GM23338 (cell line): ENCODE measurements around the gene EFCAB8. TPM values are rescaled to one million over a fixed set of nuclear protein-coding genes. Genes with fewer than 3 reads are reported as not detected.

ENCODE experiments used
- ATAC-seq: fragments of 200-7000 bp; cut with Tn5 transposase; 3 replicates; pipeline ENCODE4 v1.9.1; 2020
- DNase-seq: peaks from one replicate; pipeline ENCODE4 v3.0.0-alpha.2; 2015; ENCODE audit warnings: low spot score
- H2AFZ ChIP-seq: fragments of 200-600 bp; sonication (generic); 2 replicates; pipeline ENCODE4 v1.8.0; 2016; ENCODE audit warnings: antibody characterized with exemption, mild to moderate bottlenecking, moderate library complexity
- H3F3A ChIP-seq: fragments of 200-600 bp; sonication (generic); replicated peaks from 2 replicates; pipeline ENCODE4 v1.8.0; 2017; ENCODE audit warnings: antibody characterized with exemption, mixed run types, low read depth
- H3K27ac ChIP-seq: fragments of 200-600 bp; sonication (generic); 2 replicates; pipeline ENCODE4 v1.6.1; 2016; ENCODE audit warnings: low read depth
- H3K27me3 ChIP-seq: fragments of 200-600 bp; sonication (generic); 2 replicates; pipeline ENCODE4 v1.8.0; 2016; ENCODE audit warnings: mild to moderate bottlenecking, mixed run types, moderate library complexity; ENCODE audit not compliant: insufficient read depth
- H3K36me3 ChIP-seq: fragments of 200-600 bp; sonication (generic); 2 replicates; pipeline ENCODE4 v1.8.0; 2016; ENCODE audit warnings: mild to moderate bottlenecking; ENCODE audit not compliant: insufficient read depth
- H3K4me1 ChIP-seq: fragments of 200-600 bp; sonication (generic); 2 replicates; pipeline ENCODE4 v1.8.0; 2016; ENCODE audit warnings: mild to moderate bottlenecking, moderate library complexity; ENCODE audit not compliant: insufficient read depth
- H3K4me2 ChIP-seq: fragments of 200-600 bp; sonication (generic); 2 replicates; pipeline ENCODE4 v1.7.1; 2017; ENCODE audit warnings: mixed run types
- H3K4me3 ChIP-seq: fragments of 200-600 bp; sonication (generic); 2 replicates; pipeline ENCODE4 v1.6.1; 2016; ENCODE audit warnings: mixed run types
- H3K79me2 ChIP-seq: fragments of 200-600 bp; sonication (generic); replicated peaks from 2 replicates; pipeline ENCODE4 v1.8.0; 2017; ENCODE audit warnings: mild to moderate bottlenecking; ENCODE audit not compliant: insufficient read depth
- H3K9me2 ChIP-seq: fragments of 200-600 bp; sonication (generic); 2 replicates; pipeline ENCODE4 v1.8.0; 2017; ENCODE audit not compliant: insufficient read depth
- H4K20me1 ChIP-seq: fragments of 200-600 bp; sonication (generic); replicated peaks from 2 replicates; pipeline ENCODE4 v1.8.0; 2017; ENCODE audit warnings: mild to moderate bottlenecking; ENCODE audit not compliant: insufficient read depth
- H3K27ac Mint-ChIP-seq: 2 replicates; pipeline ENCODE4 v1.8.0; 2020; ENCODE audit warnings: inconsistent platforms, mild to moderate bottlenecking, moderate library complexity, mixed read lengths
- H3K27me3 Mint-ChIP-seq: 3 replicates; pipeline ENCODE4 v1.8.0; 2022; ENCODE audit warnings: low read depth, mild to moderate bottlenecking, moderate library complexity, mixed read lengths, inconsistent platforms; ENCODE audit not compliant: insufficient read depth, poor library complexity
- H3K36me3 Mint-ChIP-seq: 3 replicates; pipeline ENCODE4 v1.8.0; 2021; ENCODE audit warnings: low read depth, mild to moderate bottlenecking, inconsistent platforms, moderate library complexity, mixed read lengths
- H3K4me1 Mint-ChIP-seq: 3 replicates; pipeline ENCODE4 v1.8.0; 2020; ENCODE audit warnings: mild to moderate bottlenecking, inconsistent platforms, mixed read lengths
- H3K4me3 Mint-ChIP-seq: 3 replicates; pipeline ENCODE4 v1.8.0; 2021; ENCODE audit warnings: moderate library complexity, mild to moderate bottlenecking, inconsistent platforms, mixed read lengths
- H3K9me3 Mint-ChIP-seq: 3 replicates; pipeline ENCODE4 v1.8.0; 2020; ENCODE audit warnings: moderate library complexity, mild to moderate bottlenecking, inconsistent platforms, mixed read lengths
- CREB1 ChIP-seq: fragments of 250-450 bp; sonication (Bioruptor Pico); IDR thresholded peaks from 2 replicates; pipeline ENCODE4 v1.5.0; 2020; ENCODE audit warnings: low read depth, mild to moderate bottlenecking, moderate library complexity
- EZH2 ChIP-seq: fragments of 200-600 bp; sonication (generic); IDR thresholded peaks from one replicate; pipeline ENCODE4 v1.8.0; 2017; ENCODE audit warnings: antibody characterized with exemption, mild to moderate bottlenecking, low read depth; ENCODE audit not compliant: unreplicated experiment
- EZH2phosphoT487 ChIP-seq: fragments of 200-600 bp; sonication (generic); IDR thresholded peaks from one replicate; pipeline ENCODE4 v1.8.1; 2018; ENCODE audit warnings: antibody characterized with exemption; ENCODE audit not compliant: unreplicated experiment
- JUNB ChIP-seq: IDR thresholded peaks from one replicate; pipeline ENCODE4 v1.6.1; 2016; ENCODE audit warnings: antibody characterized with exemption; ENCODE audit not compliant: unreplicated experiment
- NANOG ChIP-seq: IDR thresholded peaks from 2 replicates; pipeline ENCODE4 v1.6.1; 2016; ENCODE audit warnings: antibody characterized with exemption, borderline replicate concordance
- POLR2AphosphoS5 ChIP-seq: IDR thresholded peaks from 2 replicates; pipeline ENCODE4 v1.6.1; 2016; ENCODE audit warnings: antibody characterized with exemption, low read depth
- STAT1 ChIP-seq: IDR thresholded peaks from one replicate; pipeline ENCODE4 v1.6.1; 2016; ENCODE audit warnings: antibody characterized with exemption; ENCODE audit not compliant: unreplicated experiment
- ZNF114 ChIP-seq: fragments of 250-450 bp; sonication (Bioruptor Pico); IDR thresholded peaks from 2 replicates; pipeline ENCODE4 v1.5.0; 2020; ENCODE audit warnings: mild to moderate bottlenecking, moderate library complexity
- ZNF331 ChIP-seq: fragments of 250-450 bp; sonication (Bioruptor Pico); IDR thresholded peaks from 2 replicates; pipeline ENCODE4 v1.5.0; 2020; ENCODE audit warnings: low read depth, mild to moderate bottlenecking, moderate library complexity
- polyA plus RNA-seq: library from polyadenylated mRNA; unstranded; fragments of >200 nt; fragmentation: Nextera tagmentation; extraction: Ambion mirVana; gene quantifications from 2 replicates; pipeline ENCODE4 v1.2.1, GENCODE V29; 2016
- total RNA-seq: library from RNA; depleted of rRNA; stranded (reverse); fragments of >200 nt; shearing (Covaris generic); gene quantifications from 2 replicates; pipeline ENCODE4 v1.2.3, GENCODE V29; 2014
- TF ChIP-seq, protein P1 (sequence below), 2 experiments: fragments of 200-600 bp in 1 of 2; sonication (generic) in 1 of 2; conservative IDR thresholded peaks; 2 replicates each; pipeline versions ENCODE4 v1.5.1 to v1.6.1; 2016 to 2017; ENCODE audit warnings: antibody characterized with exemption in 2 of 2, low read depth in 2 of 2, mild to moderate bottlenecking in 2 of 2, moderate library complexity in 1 of 2
- TF ChIP-seq, protein P2 (sequence below): IDR thresholded peaks from 2 replicates; pipeline ENCODE4 v1.6.1; 2016; ENCODE audit warnings: antibody characterized with exemption
- TF ChIP-seq, protein P3 (sequence below): IDR thresholded peaks from one replicate; pipeline ENCODE4 v1.6.1; 2018; ENCODE audit warnings: antibody characterized with exemption; ENCODE audit not compliant: unreplicated experiment
- TF ChIP-seq, protein P4 (sequence below): fragments of 250-450 bp; sonication (Bioruptor Pico); IDR thresholded peaks from 2 replicates; pipeline ENCODE4 v1.5.0; 2020; ENCODE audit warnings: mild to moderate bottlenecking, moderate library complexity

The EFCAB8 gene
- total and polyA plus RNA-seq, 2 experiments from 2014 or later, result 0.35 TPM; not detected in 1

DNA sequence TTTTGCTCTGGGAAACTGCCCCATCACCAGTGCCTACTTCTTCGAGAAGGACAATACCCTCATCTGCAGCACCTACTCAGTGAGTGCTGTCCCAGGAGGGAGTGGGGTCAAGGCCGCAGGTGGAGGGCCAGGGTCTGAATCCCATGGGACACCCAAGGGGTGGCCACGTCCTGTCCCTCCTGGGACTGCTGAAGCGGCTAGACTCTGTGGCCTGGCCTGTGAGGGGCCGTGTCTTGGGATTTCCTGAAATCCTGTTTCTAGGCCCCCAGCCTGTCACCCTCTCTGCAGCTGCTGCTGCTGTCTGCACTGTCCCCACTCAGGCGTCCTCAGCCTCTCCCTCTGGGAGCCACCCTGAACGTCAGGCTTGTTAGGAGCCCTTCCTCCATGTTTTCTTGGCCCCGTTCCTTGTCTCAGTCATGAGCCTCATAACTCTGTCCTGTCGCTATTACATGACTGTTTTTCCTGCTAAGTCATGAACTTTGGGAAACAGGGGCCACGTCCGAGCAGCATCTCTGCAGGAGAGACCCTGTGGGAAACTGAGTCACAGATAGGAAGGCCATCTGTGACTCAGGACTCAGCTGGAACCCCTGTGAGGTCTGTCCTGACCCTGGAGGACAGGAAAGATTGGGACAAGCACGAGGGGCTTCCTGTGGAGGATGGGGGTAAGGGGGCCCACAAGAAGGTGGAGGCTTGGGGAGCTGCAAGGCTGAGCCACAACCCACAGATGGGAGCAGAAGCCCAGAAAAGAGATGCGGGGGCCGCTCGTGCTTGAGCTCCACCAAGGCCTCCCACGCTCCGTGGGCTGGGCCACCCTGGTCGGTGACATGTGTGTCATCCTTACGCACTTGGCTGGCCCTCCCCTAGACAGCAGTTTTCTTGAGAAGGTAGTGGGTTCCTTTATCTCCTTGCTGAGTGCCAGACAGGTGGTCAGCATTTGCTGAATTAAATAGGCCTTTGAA lies 49.9 kb downstream of the EFCAB8 start:
- Mint-ChIP-seq H3K36me3 (no peaks in the 10 kb centered on the region), H3K4me1 (no peaks in the 10 kb centered on the region), H3K27me3 (peaks cover 8% of the 10 kb centered on the region), H3K27ac (no peak overlapping the region), H3K9me3 (no peaks in the 10 kb centered on the region), H3K4me3 (no peak overlapping the region)
- ATAC-seq (no peak), DNase-seq (no peak)
- H3K4me1 ChIP-seq, result no peaks in the 10 kb centered on the region
- TF ChIP-seq, protein P1, sequence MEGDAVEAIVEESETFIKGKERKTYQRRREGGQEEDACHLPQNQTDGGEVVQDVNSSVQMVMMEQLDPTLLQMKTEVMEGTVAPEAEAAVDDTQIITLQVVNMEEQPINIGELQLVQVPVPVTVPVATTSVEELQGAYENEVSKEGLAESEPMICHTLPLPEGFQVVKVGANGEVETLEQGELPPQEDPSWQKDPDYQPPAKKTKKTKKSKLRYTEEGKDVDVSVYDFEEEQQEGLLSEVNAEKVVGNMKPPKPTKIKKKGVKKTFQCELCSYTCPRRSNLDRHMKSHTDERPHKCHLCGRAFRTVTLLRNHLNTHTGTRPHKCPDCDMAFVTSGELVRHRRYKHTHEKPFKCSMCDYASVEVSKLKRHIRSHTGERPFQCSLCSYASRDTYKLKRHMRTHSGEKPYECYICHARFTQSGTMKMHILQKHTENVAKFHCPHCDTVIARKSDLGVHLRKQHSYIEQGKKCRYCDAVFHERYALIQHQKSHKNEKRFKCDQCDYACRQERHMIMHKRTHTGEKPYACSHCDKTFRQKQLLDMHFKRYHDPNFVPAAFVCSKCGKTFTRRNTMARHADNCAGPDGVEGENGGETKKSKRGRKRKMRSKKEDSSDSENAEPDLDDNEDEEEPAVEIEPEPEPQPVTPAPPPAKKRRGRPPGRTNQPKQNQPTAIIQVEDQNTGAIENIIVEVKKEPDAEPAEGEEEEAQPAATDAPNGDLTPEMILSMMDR (conservative IDR thresholded peaks at IDR 0.05; ENCODE audit: low read depth in 2 of 2), result no peak
- TF ChIP-seq, protein P2, sequence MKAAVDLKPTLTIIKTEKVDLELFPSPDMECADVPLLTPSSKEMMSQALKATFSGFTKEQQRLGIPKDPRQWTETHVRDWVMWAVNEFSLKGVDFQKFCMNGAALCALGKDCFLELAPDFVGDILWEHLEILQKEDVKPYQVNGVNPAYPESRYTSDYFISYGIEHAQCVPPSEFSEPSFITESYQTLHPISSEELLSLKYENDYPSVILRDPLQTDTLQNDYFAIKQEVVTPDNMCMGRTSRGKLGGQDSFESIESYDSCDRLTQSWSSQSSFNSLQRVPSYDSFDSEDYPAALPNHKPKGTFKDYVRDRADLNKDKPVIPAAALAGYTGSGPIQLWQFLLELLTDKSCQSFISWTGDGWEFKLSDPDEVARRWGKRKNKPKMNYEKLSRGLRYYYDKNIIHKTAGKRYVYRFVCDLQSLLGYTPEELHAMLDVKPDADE, result no peak
- no peak for TF ChIP-seq ZNF331 (CRISPR knock-in tag)
- TF ChIP-seq STAT1, result no peak
- TF ChIP-seq, protein P3, sequence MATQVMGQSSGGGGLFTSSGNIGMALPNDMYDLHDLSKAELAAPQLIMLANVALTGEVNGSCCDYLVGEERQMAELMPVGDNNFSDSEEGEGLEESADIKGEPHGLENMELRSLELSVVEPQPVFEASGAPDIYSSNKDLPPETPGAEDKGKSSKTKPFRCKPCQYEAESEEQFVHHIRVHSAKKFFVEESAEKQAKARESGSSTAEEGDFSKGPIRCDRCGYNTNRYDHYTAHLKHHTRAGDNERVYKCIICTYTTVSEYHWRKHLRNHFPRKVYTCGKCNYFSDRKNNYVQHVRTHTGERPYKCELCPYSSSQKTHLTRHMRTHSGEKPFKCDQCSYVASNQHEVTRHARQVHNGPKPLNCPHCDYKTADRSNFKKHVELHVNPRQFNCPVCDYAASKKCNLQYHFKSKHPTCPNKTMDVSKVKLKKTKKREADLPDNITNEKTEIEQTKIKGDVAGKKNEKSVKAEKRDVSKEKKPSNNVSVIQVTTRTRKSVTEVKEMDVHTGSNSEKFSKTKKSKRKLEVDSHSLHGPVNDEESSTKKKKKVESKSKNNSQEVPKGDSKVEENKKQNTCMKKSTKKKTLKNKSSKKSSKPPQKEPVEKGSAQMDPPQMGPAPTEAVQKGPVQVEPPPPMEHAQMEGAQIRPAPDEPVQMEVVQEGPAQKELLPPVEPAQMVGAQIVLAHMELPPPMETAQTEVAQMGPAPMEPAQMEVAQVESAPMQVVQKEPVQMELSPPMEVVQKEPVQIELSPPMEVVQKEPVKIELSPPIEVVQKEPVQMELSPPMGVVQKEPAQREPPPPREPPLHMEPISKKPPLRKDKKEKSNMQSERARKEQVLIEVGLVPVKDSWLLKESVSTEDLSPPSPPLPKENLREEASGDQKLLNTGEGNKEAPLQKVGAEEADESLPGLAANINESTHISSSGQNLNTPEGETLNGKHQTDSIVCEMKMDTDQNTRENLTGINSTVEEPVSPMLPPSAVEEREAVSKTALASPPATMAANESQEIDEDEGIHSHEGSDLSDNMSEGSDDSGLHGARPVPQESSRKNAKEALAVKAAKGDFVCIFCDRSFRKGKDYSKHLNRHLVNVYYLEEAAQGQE, result no peak
- TF ChIP-seq, protein P4, sequence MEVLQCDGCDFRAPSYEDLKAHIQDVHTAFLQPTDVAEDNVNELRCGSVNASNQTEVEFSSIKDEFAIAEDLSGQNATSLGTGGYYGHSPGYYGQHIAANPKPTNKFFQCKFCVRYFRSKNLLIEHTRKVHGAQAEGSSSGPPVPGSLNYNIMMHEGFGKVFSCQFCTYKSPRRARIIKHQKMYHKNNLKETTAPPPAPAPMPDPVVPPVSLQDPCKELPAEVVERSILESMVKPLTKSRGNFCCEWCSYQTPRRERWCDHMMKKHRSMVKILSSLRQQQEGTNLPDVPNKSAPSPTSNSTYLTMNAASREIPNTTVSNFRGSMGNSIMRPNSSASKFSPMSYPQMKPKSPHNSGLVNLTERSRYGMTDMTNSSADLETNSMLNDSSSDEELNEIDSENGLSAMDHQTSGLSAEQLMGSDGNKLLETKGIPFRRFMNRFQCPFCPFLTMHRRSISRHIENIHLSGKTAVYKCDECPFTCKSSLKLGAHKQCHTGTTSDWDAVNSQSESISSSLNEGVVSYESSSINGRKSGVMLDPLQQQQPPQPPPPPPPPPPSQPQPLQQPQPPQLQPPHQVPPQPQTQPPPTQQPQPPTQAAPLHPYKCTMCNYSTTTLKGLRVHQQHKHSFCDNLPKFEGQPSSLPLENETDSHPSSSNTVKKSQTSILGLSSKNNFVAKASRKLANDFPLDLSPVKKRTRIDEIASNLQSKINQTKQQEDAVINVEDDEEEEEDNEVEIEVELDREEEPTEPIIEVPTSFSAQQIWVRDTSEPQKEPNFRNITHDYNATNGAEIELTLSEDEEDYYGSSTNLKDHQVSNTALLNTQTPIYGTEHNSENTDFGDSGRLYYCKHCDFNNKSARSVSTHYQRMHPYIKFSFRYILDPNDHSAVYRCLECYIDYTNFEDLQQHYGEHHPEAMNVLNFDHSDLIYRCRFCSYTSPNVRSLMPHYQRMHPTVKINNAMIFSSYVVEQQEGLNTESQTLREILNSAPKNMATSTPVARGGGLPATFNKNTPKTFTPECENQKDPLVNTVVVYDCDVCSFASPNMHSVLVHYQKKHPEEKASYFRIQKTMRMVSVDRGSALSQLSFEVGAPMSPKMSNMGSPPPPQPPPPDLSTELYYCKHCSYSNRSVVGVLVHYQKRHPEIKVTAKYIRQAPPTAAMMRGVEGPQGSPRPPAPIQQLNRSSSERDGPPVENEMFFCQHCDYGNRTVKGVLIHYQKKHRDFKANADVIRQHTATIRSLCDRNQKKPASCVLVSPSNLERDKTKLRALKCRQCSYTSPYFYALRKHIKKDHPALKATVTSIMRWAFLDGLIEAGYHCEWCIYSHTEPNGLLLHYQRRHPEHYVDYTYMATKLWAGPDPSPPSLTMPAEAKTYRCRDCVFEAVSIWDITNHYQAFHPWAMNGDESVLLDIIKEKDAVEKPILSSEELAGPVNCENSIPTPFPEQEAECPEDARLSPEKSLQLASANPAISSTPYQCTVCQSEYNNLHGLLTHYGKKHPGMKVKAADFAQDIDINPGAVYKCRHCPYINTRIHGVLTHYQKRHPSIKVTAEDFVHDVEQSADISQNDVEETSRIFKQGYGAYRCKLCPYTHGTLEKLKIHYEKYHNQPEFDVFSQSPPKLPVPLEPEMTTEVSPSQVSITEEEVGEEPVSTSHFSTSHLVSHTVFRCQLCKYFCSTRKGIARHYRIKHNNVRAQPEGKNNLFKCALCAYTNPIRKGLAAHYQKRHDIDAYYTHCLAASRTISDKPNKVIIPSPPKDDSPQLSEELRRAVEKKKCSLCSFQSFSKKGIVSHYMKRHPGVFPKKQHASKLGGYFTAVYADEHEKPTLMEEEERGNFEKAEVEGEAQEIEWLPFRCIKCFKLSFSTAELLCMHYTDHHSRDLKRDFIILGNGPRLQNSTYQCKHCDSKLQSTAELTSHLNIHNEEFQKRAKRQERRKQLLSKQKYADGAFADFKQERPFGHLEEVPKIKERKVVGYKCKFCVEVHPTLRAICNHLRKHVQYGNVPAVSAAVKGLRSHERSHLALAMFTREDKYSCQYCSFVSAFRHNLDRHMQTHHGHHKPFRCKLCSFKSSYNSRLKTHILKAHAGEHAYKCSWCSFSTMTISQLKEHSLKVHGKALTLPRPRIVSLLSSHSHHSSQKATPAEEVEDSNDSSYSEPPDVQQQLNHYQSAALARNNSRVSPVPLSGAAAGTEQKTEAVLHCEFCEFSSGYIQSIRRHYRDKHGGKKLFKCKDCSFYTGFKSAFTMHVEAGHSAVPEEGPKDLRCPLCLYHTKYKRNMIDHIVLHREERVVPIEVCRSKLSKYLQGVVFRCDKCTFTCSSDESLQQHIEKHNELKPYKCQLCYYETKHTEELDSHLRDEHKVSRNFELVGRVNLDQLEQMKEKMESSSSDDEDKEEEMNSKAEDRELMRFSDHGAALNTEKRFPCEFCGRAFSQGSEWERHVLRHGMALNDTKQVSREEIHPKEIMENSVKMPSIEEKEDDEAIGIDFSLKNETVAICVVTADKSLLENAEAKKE (CRISPR knock-in tag), result no peak
- no peak for TF ChIP-seq EZH2
- no peak for TF ChIP-seq NANOG
- TF ChIP-seq CREB1 (CRISPR knock-in tag), result no peak
- no peak for TF ChIP-seq ZNF114 (CRISPR knock-in tag)
- no peak for TF ChIP-seq JUNB
- no peak for TF ChIP-seq POLR2AphosphoS5
- TF ChIP-seq EZH2phosphoT487, result no peak
- H3K9me2 ChIP-seq, result no peaks in the 10 kb centered on the region
- H3K36me3 ChIP-seq, result no peaks in the 10 kb centered on the region
- no peak overlapping the region for H2AFZ ChIP-seq
- H3K79me2 ChIP-seq, result no peaks in the 10 kb centered on the region
- no peaks in the 10 kb centered on the region for H3K27me3 ChIP-seq
- H3F3A ChIP-seq, result no peaks in the 10 kb centered on the region
- no peak overlapping the region for H3K4me3 ChIP-seq
- H3K4me2 ChIP-seq, result no peak overlapping the region
- no peaks in the 10 kb centered on the region for H4K20me1 ChIP-seq
- H3K27ac ChIP-seq, result no peak overlapping the region
